GM23248 (cell line): ENCODE measurements around the gene NCAN. TPM values are rescaled to one million over a fixed set of nuclear protein-coding genes. Genes with fewer than 3 reads are reported as not detected.
A peak's percentile ranks its signal among the peaks of the same experiment; 100 is the strongest.
"Not testable (repeated sequence)": the region's sequence is repeated elsewhere in the genome, so short reads cannot be mapped to it uniquely, and the experiment has no call there.

Experiments
- DNase-seq: peaks from one replicate; pipeline ENCODE4 v3.0.0-alpha.2; 2015
- H2AFZ ChIP-seq: fragments of 200-600 bp; sonication (generic); 2 replicates; pipeline ENCODE4 v1.6.1; 2016; ENCODE audit warnings: antibody characterized with exemption
- H3F3A ChIP-seq: fragments of 200-600 bp; sonication (generic); 2 replicates; pipeline ENCODE4 v1.6.1; 2016; ENCODE audit warnings: mild to moderate bottlenecking, antibody characterized with exemption, mixed run types; ENCODE audit not compliant: insufficient read depth
- H3K27ac ChIP-seq: fragments of 200-600 bp; sonication (generic); 2 replicates; pipeline ENCODE4 v1.5.1; 2016; ENCODE audit warnings: mild to moderate bottlenecking
- H3K27me3 ChIP-seq: fragments of 200-600 bp; sonication (generic); replicated peaks from 2 replicates; pipeline ENCODE4 v1.6.1; 2016; ENCODE audit warnings: mild to moderate bottlenecking; ENCODE audit not compliant: insufficient read depth
- H3K36me3 ChIP-seq: fragments of 200-600 bp; sonication (generic); 2 replicates; pipeline ENCODE4 v1.6.1; 2016; ENCODE audit warnings: low read depth, mild to moderate bottlenecking
- H3K4me1 ChIP-seq: fragments of 200-600 bp; sonication (generic); 2 replicates; pipeline ENCODE4 v1.6.1; 2016; ENCODE audit warnings: mild to moderate bottlenecking; ENCODE audit not compliant: insufficient read depth
- H3K4me2 ChIP-seq: fragments of 200-600 bp; sonication (generic); one replicate; pipeline ENCODE4 v1.6.1; 2016; ENCODE audit warnings: mild to moderate bottlenecking; ENCODE audit not compliant: unreplicated experiment
- H3K4me3 ChIP-seq: fragments of 200-600 bp; sonication (generic); 2 replicates; pipeline ENCODE4 v1.5.1; 2016; ENCODE audit warnings: mild to moderate bottlenecking
- H3K79me2 ChIP-seq: fragments of 200-600 bp; sonication (generic); 2 replicates; pipeline ENCODE4 v1.6.1; 2016; ENCODE audit warnings: mild to moderate bottlenecking; ENCODE audit not compliant: insufficient read depth
- H3K9ac ChIP-seq: fragments of 200-600 bp; sonication (generic); 2 replicates; pipeline ENCODE4 v1.6.1; 2016; ENCODE audit warnings: mild to moderate bottlenecking
- H3K9me2 ChIP-seq: fragments of 200-600 bp; sonication (generic); 2 replicates; pipeline ENCODE4 v1.6.1; 2016; ENCODE audit warnings: mixed run types, mild to moderate bottlenecking, moderate library complexity; ENCODE audit not compliant: insufficient read depth
- H3K9me3 ChIP-seq: fragments of 200-600 bp; sonication (generic); one replicate; pipeline ENCODE4 v1.6.1; 2017; ENCODE audit warnings: low read depth
- H4K20me1 ChIP-seq: fragments of 200-600 bp; sonication (generic); 2 replicates; pipeline ENCODE4 v1.6.0; 2016; ENCODE audit not compliant: insufficient read depth
- EZH2 ChIP-seq: fragments of 200-600 bp; sonication (generic); IDR thresholded peaks from 2 replicates; pipeline ENCODE4 v1.6.1; 2018; ENCODE audit warnings: antibody characterized with exemption, mild to moderate bottlenecking; ENCODE audit not compliant: insufficient read depth, poor library complexity, severe bottlenecking
- EZH2phosphoT487 ChIP-seq: fragments of 200-600 bp; sonication (generic); IDR thresholded peaks from 2 replicates; pipeline ENCODE4 v1.6.1; 2018; ENCODE audit warnings: antibody characterized with exemption, moderate library complexity, mild to moderate bottlenecking, low read depth; ENCODE audit not compliant: insufficient read depth
- WGBS, 2 experiments: methylation state at CpG; one replicate each; pipeline ENCODE4 v1.1.6; 2015 to 2017; ENCODE audit warnings: low lambda C conversion rate in 2 of 2, low coverage in 1 of 2; ENCODE audit errors: missing lambda C conversion rate in 2 of 2; 5-methylcytosine and 5-hydroxymethylcytosine counted together
- in situ Hi-C: fragments of 300-500 bp; cut with MboI; formaldehyde crosslinking; loops from 2 replicates; pipeline ENCODE4 v1.15.0; 2020
- polyA plus RNA-seq: library from polyadenylated mRNA; unstranded; fragments of >200 nt; fragmentation: Nextera tagmentation; extraction: Ambion mirVana; gene quantifications from 2 replicates; pipeline ENCODE4 v1.2.1, GENCODE V29; 2016
- total RNA-seq: library from RNA; depleted of rRNA; stranded (reverse); fragments of >200 nt; shearing (Covaris generic); gene quantifications from 2 replicates; pipeline ENCODE4 v1.2.3, GENCODE V29; 2014

The NCAN gene
- total and polyA plus RNA-seq, 2 experiments from 2014 or later: not detected

- Histone ChIP-seq H2AFZ (no peak overlapping the region), H3K36me3 (no peaks in the 10 kb centered on the region), H3K4me2 (no peak overlapping the region), H3K4me3 (no peak overlapping the region), H3K27ac (no peak overlapping the region), H3K27me3 (no peaks in the 10 kb centered on the region), H3K9ac (0 out of 2 replicates have a peak overlapping the region, but pooled peaks have one; percentile 21), H3K9me2 (no peaks in the 10 kb centered on the region), H3K79me2 (no peaks in the 10 kb centered on the region), H3F3A (no peaks in the 10 kb centered on the region), H4K20me1 (no peaks in the 10 kb centered on the region), H3K4me1 (no peaks in the 10 kb centered on the region), H3K9me3 (no peaks in the 10 kb centered on the region)
- 73% methylated on average over 7 to 8 of the region's 8 CpGs for WGBS, 2 experiments
- TF ChIP-seq EZH2: no peak
- TF ChIP-seq EZH2phosphoT487: no peak
- in situ Hi-C loops: no loop called here
- DNase-seq: peak; percentile 37
Measured at GRCh38 chr19:19171821-19172532, 39.8 kb upstream of the NCAN start.

GRCh38 chr19:19173243-19173642 is 38.5 kb upstream of the NCAN start:
- H3K9me2 ChIP-seq, H3K9me3 ChIP-seq, in situ Hi-C loops, H4K20me1 ChIP-seq, H2AFZ ChIP-seq, H3K27ac ChIP-seq, H3K27me3 ChIP-seq, H3F3A ChIP-seq, DNase-seq, H3K79me2 ChIP-seq, H3K36me3 ChIP-seq, H3K4me2 ChIP-seq, H3K9ac ChIP-seq, H3K4me1 ChIP-seq, H3K4me3 ChIP-seq: not testable (repeated sequence)
- 75 to 78% methylated on average over 5 of the region's 5 CpGs for WGBS, 2 experiments

GRCh38 chr19:19176950-19177349 is 34.8 kb upstream of the NCAN start:
- 71 to 74% methylated on average over 8 of the region's 8 CpGs for WGBS, 2 experiments
- Histone ChIP-seq H3K9ac (no peak overlapping the region), H4K20me1 (no peaks in the 10 kb centered on the region), H3K4me2 (no peak overlapping the region), H3K27ac (no peak overlapping the region), H3K4me1 (no peaks in the 10 kb centered on the region), H3K9me3 (no peaks in the 10 kb centered on the region), H3K79me2 (no peaks in the 10 kb centered on the region), H3K9me2 (no peaks in the 10 kb centered on the region), H3K27me3 (no peaks in the 10 kb centered on the region), H3K36me3 (peaks cover 4% of the 10 kb centered on the region; the same call in 1 of the 2 replicates), H2AFZ (no peak overlapping the region), H3F3A (no peaks in the 10 kb centered on the region), H3K4me3 (no peak overlapping the region)
- peak; percentile 20 for DNase-seq
- in situ Hi-C loops: no loop called here
- no peak for TF ChIP-seq EZH2phosphoT487
- TF ChIP-seq EZH2: no peak

- Histone ChIP-seq H3K36me3 (peaks cover 4% of the 10 kb centered on the region; the same call in 1 of the 2 replicates), H4K20me1 (no peaks in the 10 kb centered on the region), H3K9me2 (no peaks in the 10 kb centered on the region), H3K9me3 (no peaks in the 10 kb centered on the region), H3K4me2 (no peak overlapping the region), H3K9ac (no peak overlapping the region), H3K4me1 (no peaks in the 10 kb centered on the region), H3K27ac (no peak overlapping the region), H3K27me3 (no peaks in the 10 kb centered on the region), H3K79me2 (no peaks in the 10 kb centered on the region), H2AFZ (no peak overlapping the region), H3F3A (no peaks in the 10 kb centered on the region), H3K4me3 (no peak overlapping the region)
- TF ChIP-seq EZH2phosphoT487: no peak
- TF ChIP-seq EZH2: no peak
- no peak for DNase-seq
- in situ Hi-C loops: no loop called here
- 86 to 87% methylated on average over 17 of the region's 17 CpGs for WGBS, 2 experiments
Measured at GRCh38 chr19:19179548-19180441, 32.0 kb upstream of the NCAN start.
